HG03064 (cell line): ENCODE data around the gene DNAI7.

Experiments used
- ATAC-seq: cut with Tn5 transposase; IDR thresholded peaks from one replicate; pipeline ENCODE4 v1.9.1; 2021; ENCODE audit warnings: low read depth; ENCODE audit not compliant: unreplicated experiment

DNAI7 gene

GRCh38 chr12:25186038-25186787, 8.7 kb downstream of the DNAI7 start:
- no peak for ATAC-seq

GRCh38 chr12:25184132-25184531, 10.8 kb downstream of the DNAI7 start:
- no peak for ATAC-seq

GRCh38 chr12:25182765-25183164, 12.2 kb downstream of the DNAI7 start:
- no peak for ATAC-seq

- ATAC-seq = no peak
Observed at GRCh38 chr12:25162866-25163265, 32.1 kb downstream of the DNAI7 start.

- ATAC-seq = no peak
Observed at GRCh38 chr12:25156061-25156460, 38.9 kb downstream of the DNAI7 start.

- no peak for ATAC-seq
Observed at GRCh38 chr12:25155022-25155576, 39.9 kb downstream of the DNAI7 start.

- ATAC-seq = no peak
Observed at GRCh38 chr12:25152055-25152454, 42.9 kb downstream of the DNAI7 start.

- ATAC-seq = no peak
Observed at GRCh38 chr12:25151476-25151875, 43.5 kb downstream of the DNAI7 start.

- ATAC-seq = no peak
Observed at GRCh38 chr12:25146686-25147085, 48.3 kb downstream of the DNAI7 start.

- no peak for ATAC-seq
Observed at GRCh38 chr12:25135531-25136154, 59.3 kb downstream of the DNAI7 start.

- ATAC-seq = no peak
Observed at GRCh38 chr12:25131270-25131669, 63.7 kb downstream of the DNAI7 start.

GRCh38 chr12:25130741-25131188, 64.2 kb downstream of the DNAI7 start:
- no peak for ATAC-seq

- no peak for ATAC-seq
Observed at GRCh38 chr12:25126746-25127145, 68.2 kb downstream of the DNAI7 start.

GRCh38 chr12:25126101-25126500, 68.9 kb downstream of the DNAI7 start:
- ATAC-seq = no peak

- ATAC-seq = no peak
Observed at GRCh38 chr12:25124493-25124892, 70.5 kb downstream of the DNAI7 start.

GRCh38 chr12:25123126-25123525, 71.8 kb downstream of the DNAI7 start:
- no peak for ATAC-seq

GRCh38 chr12:25121916-25122315, 73.0 kb downstream of the DNAI7 start:
- ATAC-seq = no peak

GRCh38 chr12:25121110-25121509, 73.8 kb downstream of the DNAI7 start:
- ATAC-seq = no peak

- no peak for ATAC-seq
Observed at GRCh38 chr12:25119020-25119419, 75.9 kb downstream of the DNAI7 start.

- ATAC-seq = no peak
Observed at GRCh38 chr12:25115677-25116076, 79.3 kb downstream of the DNAI7 start.

- no peak for ATAC-seq
Observed at GRCh38 chr12:25113651-25114050, 81.3 kb downstream of the DNAI7 start.

- ATAC-seq = no peak
Observed at GRCh38 chr12:25110260-25110659, 84.7 kb downstream of the DNAI7 start.
